ENCODE results near the gene SYT4.

GRCh38 chr18:43248610-43249249, 28.6 kb downstream of the SYT4 start:
- peak; percentile 36 to 52 for TF ChIP-seq RAD21 (IDR thresholded peaks at IDR 0.05)
- TF ChIP-seq MAX (IDR thresholded peaks at IDR 0.05): peak; percentile 74
- TF ChIP-seq TAF1 (conservative IDR thresholded peaks at IDR 0.05): no peak
- no peak for TF ChIP-seq ATF3 (IDR thresholded peaks at IDR 0.05)
- no peak for TF ChIP-seq CTCF (IDR thresholded peaks at IDR 0.05; ENCODE audit: low read depth, low read length, missing input control)
- no peak for TF ChIP-seq ZBTB33 (IDR thresholded peaks at IDR 0.05)

Measured in liver (tissue), 3 donors.